GM21528 (cell line): ENCODE measurements around the gene LCE4A.

Experiments used
- ATAC-seq: cut with Tn5 transposase; IDR thresholded peaks from one replicate; pipeline ENCODE4 v1.9.1; 2021; ENCODE audit warnings: mild to moderate bottlenecking, moderate library complexity; ENCODE audit not compliant: unreplicated experiment, low FRiP score

The LCE4A gene

GRCh38 chr1:152745289-152745704 lies 37.3 kb downstream of the LCE4A start:
- ATAC-seq = no peak

- no peak for ATAC-seq
Measured at GRCh38 chr1:152745765-152746444, 37.9 kb downstream of the LCE4A start.

- ATAC-seq = no peak
Measured at GRCh38 chr1:152747831-152748230, 39.9 kb downstream of the LCE4A start.

GRCh38 chr1:152752225-152752624 lies 44.3 kb downstream of the LCE4A start:
- ATAC-seq = no peak

- ATAC-seq = no peak
Measured at GRCh38 chr1:152753586-152753985, 45.6 kb downstream of the LCE4A start.

GRCh38 chr1:152756872-152757271 lies 48.9 kb downstream of the LCE4A start:
- no peak for ATAC-seq

GRCh38 chr1:152757747-152758146 lies 49.8 kb downstream of the LCE4A start, which contains the start of gene KPRP:
TSS of gene KPRP (plus strand) at chr1:152758025. CDS start at chr1:152759589, 1,564 bp downstream.
- no peak for ATAC-seq

- no peak for ATAC-seq
Measured at GRCh38 chr1:152758636-152759035, 50.7 kb downstream of the LCE4A start.
